NCI-H1436 treated with DMSO at 0.1 percent for 48 hours (cell line): ENCODE results near the gene ASNSD1.
"Not testable (repeated sequence)": the region's sequence is repeated elsewhere in the genome, so short reads cannot be mapped to it uniquely, and the experiment has no call there.

Source experiments
- DNase-seq: peaks from one replicate; lab custom pipeline; 2025; lab: John Stamatoyannopoulos, UW

ASNSD1 gene

DNA sequence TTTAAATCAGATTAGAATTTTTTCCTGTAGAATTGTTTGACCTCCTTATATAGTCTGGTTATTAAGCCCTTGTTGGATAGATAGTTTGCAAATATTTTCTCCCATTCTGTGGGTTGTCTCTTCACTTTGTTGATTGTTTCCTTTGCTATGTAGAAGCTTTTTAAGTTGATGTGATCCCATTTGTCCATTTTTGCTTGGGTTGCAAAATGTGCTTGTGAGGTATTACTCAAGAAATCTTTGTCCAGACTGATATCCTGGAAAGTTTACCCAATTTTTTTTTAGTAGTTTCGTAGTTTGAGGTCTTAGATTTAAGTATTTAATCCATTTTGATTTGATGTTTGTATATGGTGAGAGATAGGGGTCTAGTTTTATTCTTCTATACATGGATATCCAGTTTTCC is 26.5 kb downstream of the ASNSD1 start:
- DNase-seq, result not testable (repeated sequence)

DNA sequence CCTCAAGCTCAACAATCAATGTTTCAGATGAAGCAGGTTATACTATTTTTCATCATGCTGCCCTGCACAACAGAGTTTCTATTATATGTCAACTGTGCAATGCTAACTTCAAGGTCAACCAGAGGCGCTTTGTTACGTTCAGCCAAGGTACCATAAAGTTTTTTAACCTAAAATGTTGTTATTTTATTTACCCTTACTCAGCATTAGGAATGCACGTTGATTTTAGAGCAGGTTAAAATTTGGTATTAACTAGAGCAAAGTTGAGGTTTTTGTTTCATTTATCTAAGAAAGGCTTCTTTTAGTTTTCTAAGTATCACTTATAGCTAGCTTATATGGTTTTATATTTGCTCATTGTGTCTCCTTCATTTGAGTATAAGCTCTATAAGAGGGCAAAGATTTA is 35.0 kb downstream of the ASNSD1 start:
- DNase-seq, result no peak

DNA sequence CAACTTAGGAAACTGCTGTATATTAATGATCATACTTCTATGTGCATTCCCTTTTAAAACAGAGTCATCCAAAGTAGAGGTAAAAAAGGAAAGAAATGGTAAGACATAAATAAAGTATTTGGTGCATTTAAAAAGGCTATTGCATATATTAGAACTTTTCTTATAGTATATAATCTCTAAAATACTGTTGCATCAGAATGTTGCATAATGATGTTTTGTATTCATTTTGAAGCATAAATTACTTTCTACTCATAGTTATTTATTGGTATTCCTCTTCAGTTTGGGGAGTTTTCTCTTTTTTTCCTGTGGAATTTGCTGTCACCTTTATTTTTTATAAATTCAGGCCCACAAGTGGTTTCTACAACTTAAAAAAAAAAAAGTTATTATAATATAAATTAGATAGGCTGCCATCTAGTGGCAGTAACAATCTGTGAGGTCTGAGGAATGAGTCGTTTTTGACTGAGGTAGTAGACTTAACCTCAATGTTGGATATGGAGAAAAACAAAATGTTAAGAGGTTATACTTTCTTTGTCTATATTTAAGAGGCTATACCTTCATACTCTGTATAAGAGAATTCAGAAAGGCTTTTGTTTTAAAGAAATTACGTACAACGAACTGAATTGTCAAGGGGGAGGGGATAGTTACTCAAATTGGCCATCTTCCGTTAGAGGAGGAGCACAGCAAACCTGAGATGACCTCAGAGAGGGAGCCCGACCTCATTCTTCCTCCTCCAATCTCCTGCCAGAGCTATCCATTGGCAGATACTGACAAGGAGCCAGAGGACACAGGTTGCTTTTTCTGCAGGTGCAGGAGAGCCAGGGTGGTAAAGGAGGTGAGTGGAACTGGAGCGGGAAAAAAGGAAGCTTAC is 37.0 kb downstream of the ASNSD1 start:
- no peak for DNase-seq

DNA sequence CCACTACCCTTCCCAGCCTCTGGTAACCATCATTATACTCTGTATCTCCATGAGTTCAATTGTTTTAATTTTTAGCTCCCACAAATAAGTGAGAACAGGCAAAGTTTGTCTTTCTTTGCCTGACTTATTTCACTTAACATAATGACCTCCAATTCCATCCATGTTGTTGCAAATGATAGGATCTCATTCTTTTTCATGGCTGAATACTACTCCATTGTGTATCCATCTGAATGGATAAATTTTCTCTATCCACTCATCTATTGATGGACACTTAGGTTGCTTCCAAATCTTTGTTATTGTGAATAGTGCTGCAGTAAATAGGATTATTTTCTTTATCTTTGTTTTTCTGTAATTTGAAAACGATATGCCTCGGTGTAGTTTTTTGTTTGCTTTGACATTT is 39.4 kb downstream of the ASNSD1 start:
- no peak for DNase-seq

DNA sequence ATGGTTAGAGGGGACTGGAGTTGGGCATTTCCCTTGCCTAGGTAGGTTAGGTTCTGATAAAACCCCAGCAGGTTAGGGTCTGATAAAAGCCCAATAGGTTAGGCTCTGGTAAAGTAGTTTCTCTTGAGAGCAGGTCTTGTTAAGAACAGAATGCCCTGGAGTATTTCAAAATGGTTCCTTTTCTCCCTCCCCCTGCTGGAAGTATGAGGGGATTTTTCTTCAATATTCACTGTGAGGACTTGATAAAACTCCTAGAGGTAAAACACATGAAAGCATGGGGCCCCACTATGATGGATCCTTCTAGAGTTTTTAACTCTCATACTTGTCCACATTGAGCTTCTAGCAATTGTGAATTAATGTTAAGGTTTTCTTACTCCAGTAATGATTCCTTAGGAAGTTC is 40.8 kb downstream of the ASNSD1 start:
- DNase-seq, result no peak

DNA sequence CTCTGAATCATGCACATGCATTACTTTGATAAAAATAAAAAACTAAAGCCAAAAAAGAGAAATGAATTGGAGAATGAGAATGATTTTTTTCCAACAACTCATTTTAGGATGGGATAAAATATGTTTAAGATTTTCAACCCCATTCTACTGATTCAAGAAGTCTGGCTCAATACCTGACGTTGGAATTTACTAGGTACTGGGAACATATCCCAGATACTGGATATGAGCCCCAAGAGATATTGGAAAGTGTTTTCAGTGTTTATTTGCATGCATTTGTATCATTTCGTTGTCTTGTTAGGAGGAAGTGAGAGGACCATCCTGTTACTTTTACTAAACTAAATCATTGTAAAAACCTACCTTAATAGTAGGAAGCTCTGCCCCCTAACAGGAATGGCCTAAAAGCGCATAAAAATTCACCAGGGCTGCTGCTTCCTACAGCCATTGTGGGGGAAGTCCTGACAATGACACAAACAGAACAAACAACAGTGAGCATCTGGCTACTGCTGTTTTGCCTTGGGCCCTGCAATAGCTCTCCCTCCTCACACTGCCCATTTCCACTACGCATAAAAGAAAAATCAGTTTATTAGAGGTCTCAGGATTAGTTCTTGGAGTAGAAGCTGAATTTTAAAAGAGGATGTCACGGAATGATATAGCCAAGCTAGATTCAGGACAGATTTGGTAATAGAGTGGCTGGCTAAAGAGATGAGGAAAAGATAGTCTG is 48.4 kb downstream of the ASNSD1 start:
- no peak for DNase-seq

DNA sequence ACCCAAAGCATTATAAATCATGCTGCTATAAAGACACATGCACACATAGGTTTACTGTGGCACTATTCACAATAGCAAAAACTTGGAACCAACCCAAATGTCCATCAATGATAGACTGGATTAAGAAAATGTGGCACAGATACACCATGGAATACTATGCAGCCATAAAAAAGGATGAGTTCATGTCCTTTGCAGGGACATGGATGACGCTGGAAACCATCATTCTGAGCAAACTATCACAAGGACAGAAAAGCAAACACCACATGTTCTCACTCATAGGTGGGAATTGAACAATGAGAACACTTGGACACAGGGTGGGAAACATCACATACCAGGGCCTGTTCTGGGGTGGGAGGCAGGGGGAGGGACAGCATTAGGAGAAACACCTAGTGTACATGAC is 56.3 kb downstream of the ASNSD1 start:
- not testable (repeated sequence) for DNase-seq

DNA sequence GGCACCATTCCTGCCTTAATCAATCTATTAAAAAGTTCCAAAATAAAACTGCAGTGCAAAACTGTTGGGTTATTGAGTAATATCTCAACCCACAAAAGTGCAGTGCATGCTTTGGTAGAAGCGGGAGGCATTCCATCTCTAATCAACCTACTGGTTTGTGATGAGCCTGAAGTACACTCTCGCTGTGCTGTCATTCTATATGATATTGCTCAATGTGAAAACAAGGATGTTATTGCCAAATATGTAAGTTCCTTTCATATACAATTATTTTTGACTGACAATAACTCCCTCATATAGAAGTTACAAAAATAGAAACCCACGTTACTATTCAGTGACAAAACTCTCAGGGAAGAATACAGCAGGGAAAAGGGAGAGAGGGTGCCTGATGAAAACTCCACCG is 58.3 kb downstream of the ASNSD1 start:
- no peak for DNase-seq
